Suprapubic skin (tissue), 4 donors: ENCODE data around the gene TYMS. TPM values are rescaled to one million over a fixed set of nuclear protein-coding genes. Genes with fewer than 3 reads are reported as not detected.
"Not testable (repeated sequence)": the region's sequence is repeated elsewhere in the genome, so short reads cannot be mapped to it uniquely, and the experiment has no call there.

ENCODE experiments used
- DNase-seq, 2 donors: peaks; one replicate each; pipeline ENCODE4 v3.0.0-alpha.2; 2019; ENCODE audit warnings: low spot score in 2 of 2
- H3K27ac ChIP-seq: fragments of 200-600 bp; sonication (generic); one replicate; pipeline ENCODE4 v1.5.1; 2019
- H3K27me3 ChIP-seq: fragments of 200-600 bp; sonication (generic); one replicate; pipeline ENCODE4 v1.5.1; 2019
- H3K36me3 ChIP-seq: fragments of 200-600 bp; sonication (generic); one replicate; pipeline ENCODE4 v1.5.1; 2019
- H3K4me1 ChIP-seq: fragments of 200-600 bp; sonication (generic); one replicate; pipeline ENCODE4 v1.5.1; 2019
- H3K4me3 ChIP-seq: fragments of 200-600 bp; sonication (generic); one replicate; pipeline ENCODE4 v1.5.1; 2019; ENCODE audit warnings: mild to moderate bottlenecking
- H3K9me3 ChIP-seq: fragments of 200-600 bp; sonication (generic); one replicate; pipeline ENCODE4 v1.5.1; 2019
- EP300 ChIP-seq: sonication (generic); formaldehyde crosslinking; IDR thresholded peaks from one replicate; pipeline ENCODE4 v1.6.1; 2017; ENCODE audit warnings: antibody characterized with exemption
- POLR2A ChIP-seq, 2 donors: fragments of 450-650 bp; IDR thresholded peaks; one replicate each; pipeline ENCODE4 v1.6.1; 2017; ENCODE audit warnings: antibody characterized with exemption in 2 of 2, mild to moderate bottlenecking in 2 of 2, moderate library complexity in 2 of 2
- POLR2AphosphoS5 ChIP-seq, 3 donors: sonication (generic); formaldehyde crosslinking; IDR thresholded peaks; one replicate each; pipeline ENCODE4 v1.6.1; 2017; ENCODE audit warnings: antibody characterized with exemption in 3 of 3
- WGBS: methylation state at CpG from one replicate; pipeline ENCODE4 v1.1.5; 2018; 5-methylcytosine and 5-hydroxymethylcytosine counted together
- total RNA-seq, 4 donors: library from RNA; depleted of rRNA; stranded (reverse); fragments of >200 nt; gene quantifications; one replicate each; pipeline ENCODE4 v1.1.0, GENCODE V29; 2016
- TF ChIP-seq, protein P1 (sequence below), 2 donors: fragments of 200-600 bp in 1 of 2; fragments of 450-650 bp in 1 of 2; sonication (generic) in 1 of 2; IDR thresholded peaks; one replicate each; pipeline ENCODE4 v1.5.1; 2016 to 2019; ENCODE audit warnings: antibody characterized with exemption in 2 of 2, mild to moderate bottlenecking in 1 of 2, moderate library complexity in 1 of 2

The TYMS gene
- total RNA-seq, 4 donors from 2014 or later, result 2.6 to 5.9 (median 3.2) TPM

DNA sequence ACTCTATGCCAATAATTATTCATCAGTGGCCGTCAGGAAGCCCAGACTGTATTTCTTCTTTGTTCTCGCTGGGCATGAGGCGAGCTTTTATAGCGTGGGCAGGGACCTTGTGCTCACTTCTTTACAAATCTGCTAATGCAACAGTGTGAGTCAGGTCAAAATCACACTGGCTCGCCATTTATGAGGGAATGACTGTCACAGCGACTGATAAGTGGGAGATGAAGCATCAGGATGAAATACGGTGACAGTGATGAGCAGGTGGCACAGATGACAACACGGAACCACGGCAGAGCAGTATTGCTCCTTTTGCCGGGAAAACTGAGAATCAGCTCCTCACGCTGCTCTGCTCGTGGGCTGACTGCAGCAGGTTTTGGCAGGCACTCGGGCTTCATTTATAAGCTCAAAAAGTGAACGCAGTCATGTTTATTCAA is 20.5 kb downstream of the TYMS start:
- 92% methylated on average over 14 of the region's 14 CpGs for WGBS
- no peak overlapping the region for H3K27ac ChIP-seq
- H3K36me3 ChIP-seq, result peaks cover 65% of the 10 kb centered on the region
- H3K4me3 ChIP-seq, result no peak overlapping the region
- H3K9me3 ChIP-seq, result no peaks in the 10 kb centered on the region
- H3K4me1 ChIP-seq, result no peaks in the 10 kb centered on the region
- TF ChIP-seq EP300, result no peak
- TF ChIP-seq, protein P1, sequence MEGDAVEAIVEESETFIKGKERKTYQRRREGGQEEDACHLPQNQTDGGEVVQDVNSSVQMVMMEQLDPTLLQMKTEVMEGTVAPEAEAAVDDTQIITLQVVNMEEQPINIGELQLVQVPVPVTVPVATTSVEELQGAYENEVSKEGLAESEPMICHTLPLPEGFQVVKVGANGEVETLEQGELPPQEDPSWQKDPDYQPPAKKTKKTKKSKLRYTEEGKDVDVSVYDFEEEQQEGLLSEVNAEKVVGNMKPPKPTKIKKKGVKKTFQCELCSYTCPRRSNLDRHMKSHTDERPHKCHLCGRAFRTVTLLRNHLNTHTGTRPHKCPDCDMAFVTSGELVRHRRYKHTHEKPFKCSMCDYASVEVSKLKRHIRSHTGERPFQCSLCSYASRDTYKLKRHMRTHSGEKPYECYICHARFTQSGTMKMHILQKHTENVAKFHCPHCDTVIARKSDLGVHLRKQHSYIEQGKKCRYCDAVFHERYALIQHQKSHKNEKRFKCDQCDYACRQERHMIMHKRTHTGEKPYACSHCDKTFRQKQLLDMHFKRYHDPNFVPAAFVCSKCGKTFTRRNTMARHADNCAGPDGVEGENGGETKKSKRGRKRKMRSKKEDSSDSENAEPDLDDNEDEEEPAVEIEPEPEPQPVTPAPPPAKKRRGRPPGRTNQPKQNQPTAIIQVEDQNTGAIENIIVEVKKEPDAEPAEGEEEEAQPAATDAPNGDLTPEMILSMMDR (IDR thresholded peaks at IDR 0.05), result no peak
- TF ChIP-seq POLR2AphosphoS5 (IDR thresholded peaks at IDR 0.05), result no peak
- no peak for TF ChIP-seq POLR2A (IDR thresholded peaks at IDR 0.05)
- H3K27me3 ChIP-seq, result no peaks in the 10 kb centered on the region
- no peak for DNase-seq

DNA sequence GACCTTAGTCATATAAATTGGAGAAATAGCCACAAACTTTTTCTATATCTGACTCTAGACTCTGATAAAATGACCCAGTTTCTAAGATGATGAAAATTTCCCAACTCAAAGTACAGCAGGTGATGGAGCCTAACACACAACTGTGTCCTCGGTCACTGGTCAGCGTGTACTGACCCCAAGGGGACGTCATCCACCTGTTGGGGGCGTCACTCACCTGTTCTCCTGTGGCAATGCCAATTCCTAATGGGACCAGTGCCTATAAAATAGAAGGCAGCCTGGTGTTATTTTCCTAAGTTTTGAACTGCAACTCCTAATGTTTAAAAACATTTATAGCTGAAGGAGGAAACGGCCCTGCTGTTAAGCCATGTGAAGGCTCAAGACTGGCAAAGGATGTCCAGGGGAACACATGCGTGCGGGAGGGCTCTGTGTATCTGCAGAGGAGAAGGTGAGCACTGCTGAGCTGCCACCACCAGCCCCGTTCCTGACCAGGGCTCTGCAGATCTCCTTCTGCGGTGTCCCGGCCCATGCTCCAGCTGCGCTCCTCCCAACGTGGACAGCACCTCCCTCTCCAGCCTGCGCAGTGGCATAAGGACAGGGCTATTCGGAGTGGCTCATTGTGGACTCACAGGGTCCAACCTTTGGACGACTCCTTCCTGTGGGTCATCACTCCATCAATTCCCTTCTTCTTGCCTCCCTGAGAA is 21.2 kb downstream of the TYMS start:
- Histone ChIP-seq H3K27me3 (no peaks in the 10 kb centered on the region), H3K4me3 (no peak overlapping the region), H3K4me1 (no peaks in the 10 kb centered on the region), H3K36me3 (peaks cover 71% of the 10 kb centered on the region), H3K9me3 (no peaks in the 10 kb centered on the region), H3K27ac (no peak overlapping the region)
- DNase-seq, result no peak
- TF ChIP-seq POLR2A (IDR thresholded peaks at IDR 0.05), result no peak
- TF ChIP-seq POLR2AphosphoS5 (IDR thresholded peaks at IDR 0.05), result no peak
- TF ChIP-seq, protein P1 (IDR thresholded peaks at IDR 0.05), result no peak
- TF ChIP-seq EP300, result no peak
- WGBS, result 88% methylated on average over 15 of the region's 15 CpGs

DNA sequence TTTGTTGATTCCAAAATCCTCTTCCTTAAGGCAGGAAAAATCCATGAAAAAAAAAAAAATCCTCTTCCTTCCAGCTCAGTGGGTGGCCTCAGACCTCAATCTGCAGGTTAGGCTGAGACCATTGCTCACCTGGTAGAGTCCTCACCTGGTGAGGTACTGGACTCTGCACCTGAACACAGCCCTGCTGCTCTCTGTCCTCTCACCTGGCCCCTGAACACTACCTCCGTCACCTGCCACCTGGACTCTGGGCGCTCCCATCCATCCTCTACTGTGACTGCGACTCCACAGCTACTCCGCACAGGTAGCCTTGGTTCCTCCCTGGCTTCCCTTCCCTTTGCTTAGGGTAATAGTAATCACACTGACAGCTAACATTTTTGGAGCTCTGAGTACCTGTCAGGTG is 22.1 kb downstream of the TYMS start:
- 97% methylated on average over 4 of the region's 4 CpGs for WGBS
- H3K4me1 ChIP-seq, result no peaks in the 10 kb centered on the region
- H3K4me3 ChIP-seq, result no peak overlapping the region
- no peaks in the 10 kb centered on the region for H3K27me3 ChIP-seq
- TF ChIP-seq POLR2AphosphoS5 (IDR thresholded peaks at IDR 0.05) (no peak), POLR2A (IDR thresholded peaks at IDR 0.05) (no peak), EP300 (no peak)
- TF ChIP-seq, protein P1 (IDR thresholded peaks at IDR 0.05), result no peak
- DNase-seq, result no peak
- peaks cover 72% of the 10 kb centered on the region for H3K36me3 ChIP-seq
- no peak overlapping the region for H3K27ac ChIP-seq
- H3K9me3 ChIP-seq, result no peaks in the 10 kb centered on the region

DNA sequence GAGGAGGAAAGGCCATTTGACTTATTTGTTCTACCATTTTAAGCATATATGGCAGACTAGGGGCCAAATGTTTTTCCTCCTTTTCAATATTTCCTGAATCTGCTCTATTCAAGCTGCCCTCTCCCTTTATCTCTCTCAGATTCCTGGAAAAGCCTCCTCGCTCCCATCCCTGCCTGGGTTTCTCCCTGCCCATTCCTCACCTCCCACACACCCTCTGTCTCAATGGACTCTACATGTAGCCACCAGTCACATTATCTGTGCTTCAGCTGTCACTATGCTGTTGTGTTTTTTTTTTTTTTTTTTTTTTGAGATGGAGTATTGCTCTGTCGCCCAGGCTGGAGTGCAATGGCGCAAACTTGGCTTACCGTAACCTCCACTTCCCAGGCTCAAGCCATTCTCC is 22.9 kb downstream of the TYMS start:
- Histone ChIP-seq H3K4me3 (no peak overlapping the region), H3K27me3 (no peaks in the 10 kb centered on the region), H3K27ac (no peak overlapping the region), H3K36me3 (peaks cover 67% of the 10 kb centered on the region), H3K9me3 (no peaks in the 10 kb centered on the region), H3K4me1 (no peaks in the 10 kb centered on the region)
- WGBS, result 97% methylated on average over 4 of the region's 4 CpGs
- no peak for DNase-seq
- TF ChIP-seq, protein P1 (IDR thresholded peaks at IDR 0.05), result no peak
- TF ChIP-seq POLR2AphosphoS5 (IDR thresholded peaks at IDR 0.05) (no peak), POLR2A (IDR thresholded peaks at IDR 0.05) (no peak), EP300 (no peak)

DNA sequence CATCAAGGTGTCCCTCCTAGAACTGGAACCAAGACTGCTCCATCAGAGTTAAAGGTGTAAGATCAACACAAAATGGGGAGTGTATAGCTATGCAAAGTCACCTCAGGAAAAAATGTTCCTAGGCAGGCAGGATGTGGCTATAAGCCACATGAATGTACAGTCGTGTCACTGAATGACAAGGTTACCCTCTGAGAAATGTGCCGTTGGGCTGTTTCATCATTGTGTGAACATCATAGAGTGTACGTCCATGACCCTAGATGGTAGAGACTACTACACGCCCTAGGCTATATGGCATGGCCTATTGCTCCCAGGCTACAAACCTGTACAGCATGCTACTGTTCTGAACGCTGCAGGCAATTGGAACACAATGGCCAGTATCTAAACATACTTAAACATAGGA is 24.5 kb downstream of the TYMS start:
- TF ChIP-seq EP300 (no peak), POLR2A (IDR thresholded peaks at IDR 0.05) (no peak), POLR2AphosphoS5 (IDR thresholded peaks at IDR 0.05) (no peak)
- TF ChIP-seq, protein P1 (IDR thresholded peaks at IDR 0.05), result no peak
- Histone ChIP-seq H3K27ac (no peak overlapping the region), H3K36me3 (peaks cover 70% of the 10 kb centered on the region), H3K27me3 (no peaks in the 10 kb centered on the region), H3K4me3 (no peak overlapping the region), H3K9me3 (no peaks in the 10 kb centered on the region), H3K4me1 (no peaks in the 10 kb centered on the region)
- DNase-seq, result no peak
- WGBS, result 88% methylated on average over 5 of the region's 5 CpGs

DNA sequence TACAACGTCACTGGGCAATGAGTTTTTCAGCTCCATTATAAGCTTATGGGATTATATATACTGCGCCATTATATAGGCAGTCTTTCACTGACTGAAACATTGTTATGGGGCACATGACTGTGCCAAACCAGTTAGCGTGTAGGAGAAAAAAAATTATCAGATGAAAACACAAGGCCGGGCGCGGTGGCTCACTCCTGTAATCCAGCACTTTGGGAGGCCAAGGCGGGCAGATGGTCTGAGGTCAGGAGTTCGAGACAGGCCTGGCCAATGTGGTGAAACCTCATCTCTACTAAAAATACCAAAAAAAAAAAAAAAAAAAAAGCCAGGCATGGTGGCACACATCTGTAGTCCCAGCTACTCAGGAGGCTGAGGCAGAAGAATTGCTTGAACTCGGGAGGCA is 25.0 kb downstream of the TYMS start:
- H3K27me3 ChIP-seq, H3K9me3 ChIP-seq, DNase-seq, H3K4me1 ChIP-seq, H3K4me3 ChIP-seq, H3K27ac ChIP-seq: not testable (repeated sequence)
- peaks cover 71% of the 10 kb centered on the region for H3K36me3 ChIP-seq
- WGBS, result 94% methylated on average over 9 of the region's 9 CpGs
